AG09319 (cell line): Measurements from ENCODE around the gene AFG1L.

Experiments
- DNase-seq: peaks from one replicate; pipeline ENCODE4 v3.0.0-alpha.2; 2010; ENCODE audit warnings: low read depth; ENCODE audit errors: extremely low read depth
- TF ChIP-seq, protein P1 (sequence below): IDR thresholded peaks from 2 replicates; pipeline ENCODE4 v1.5.1; 2011; ENCODE audit warnings: low read depth, mild to moderate bottlenecking, inconsistent platforms, low read length, moderate library complexity

AFG1L gene

DNA sequence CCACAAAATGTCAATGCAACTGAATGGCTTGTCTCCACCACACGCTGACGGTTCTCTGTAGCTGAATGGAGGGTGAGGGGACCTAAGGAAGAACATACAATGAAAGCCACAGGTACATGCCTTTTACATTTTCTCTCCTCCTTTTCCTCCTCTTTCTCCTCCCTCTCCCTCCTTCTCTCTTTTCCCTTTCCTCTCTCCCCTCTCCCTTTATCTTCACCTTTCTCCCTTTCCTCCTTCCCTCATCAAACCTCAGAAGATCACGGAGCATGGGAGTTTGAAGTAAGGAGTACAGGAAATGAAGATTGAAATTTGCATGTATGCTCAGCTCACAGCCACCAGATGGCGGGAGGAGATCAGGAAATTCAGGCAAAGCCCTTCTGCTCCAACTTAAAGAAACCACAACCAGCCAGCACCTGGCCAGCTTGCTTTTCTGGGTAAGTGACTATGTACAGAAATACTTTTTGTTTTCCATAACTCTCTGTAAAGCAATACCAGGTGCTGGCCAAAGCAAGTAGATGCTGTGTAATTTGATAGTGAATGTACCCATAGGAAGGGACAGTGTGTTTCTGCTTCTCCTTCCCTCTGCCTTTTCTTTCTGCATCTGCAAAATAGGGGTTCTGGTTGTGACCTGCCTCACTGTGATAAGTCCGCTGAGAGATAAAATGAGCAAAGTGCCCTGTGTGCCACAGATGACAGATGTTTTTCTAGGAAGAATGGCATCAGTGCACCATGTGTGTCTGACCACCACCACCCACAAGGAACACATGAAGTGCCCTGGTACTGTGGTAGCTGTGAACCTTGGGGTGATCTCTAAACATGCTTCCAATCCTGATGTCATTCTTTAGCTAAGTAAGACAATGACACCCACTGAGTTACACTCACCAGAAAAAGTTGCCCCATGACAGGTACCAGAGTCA is 247.2 kb downstream of the AFG1L start:
- TF ChIP-seq, protein P1, sequence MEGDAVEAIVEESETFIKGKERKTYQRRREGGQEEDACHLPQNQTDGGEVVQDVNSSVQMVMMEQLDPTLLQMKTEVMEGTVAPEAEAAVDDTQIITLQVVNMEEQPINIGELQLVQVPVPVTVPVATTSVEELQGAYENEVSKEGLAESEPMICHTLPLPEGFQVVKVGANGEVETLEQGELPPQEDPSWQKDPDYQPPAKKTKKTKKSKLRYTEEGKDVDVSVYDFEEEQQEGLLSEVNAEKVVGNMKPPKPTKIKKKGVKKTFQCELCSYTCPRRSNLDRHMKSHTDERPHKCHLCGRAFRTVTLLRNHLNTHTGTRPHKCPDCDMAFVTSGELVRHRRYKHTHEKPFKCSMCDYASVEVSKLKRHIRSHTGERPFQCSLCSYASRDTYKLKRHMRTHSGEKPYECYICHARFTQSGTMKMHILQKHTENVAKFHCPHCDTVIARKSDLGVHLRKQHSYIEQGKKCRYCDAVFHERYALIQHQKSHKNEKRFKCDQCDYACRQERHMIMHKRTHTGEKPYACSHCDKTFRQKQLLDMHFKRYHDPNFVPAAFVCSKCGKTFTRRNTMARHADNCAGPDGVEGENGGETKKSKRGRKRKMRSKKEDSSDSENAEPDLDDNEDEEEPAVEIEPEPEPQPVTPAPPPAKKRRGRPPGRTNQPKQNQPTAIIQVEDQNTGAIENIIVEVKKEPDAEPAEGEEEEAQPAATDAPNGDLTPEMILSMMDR: peak; percentile 83

DNA sequence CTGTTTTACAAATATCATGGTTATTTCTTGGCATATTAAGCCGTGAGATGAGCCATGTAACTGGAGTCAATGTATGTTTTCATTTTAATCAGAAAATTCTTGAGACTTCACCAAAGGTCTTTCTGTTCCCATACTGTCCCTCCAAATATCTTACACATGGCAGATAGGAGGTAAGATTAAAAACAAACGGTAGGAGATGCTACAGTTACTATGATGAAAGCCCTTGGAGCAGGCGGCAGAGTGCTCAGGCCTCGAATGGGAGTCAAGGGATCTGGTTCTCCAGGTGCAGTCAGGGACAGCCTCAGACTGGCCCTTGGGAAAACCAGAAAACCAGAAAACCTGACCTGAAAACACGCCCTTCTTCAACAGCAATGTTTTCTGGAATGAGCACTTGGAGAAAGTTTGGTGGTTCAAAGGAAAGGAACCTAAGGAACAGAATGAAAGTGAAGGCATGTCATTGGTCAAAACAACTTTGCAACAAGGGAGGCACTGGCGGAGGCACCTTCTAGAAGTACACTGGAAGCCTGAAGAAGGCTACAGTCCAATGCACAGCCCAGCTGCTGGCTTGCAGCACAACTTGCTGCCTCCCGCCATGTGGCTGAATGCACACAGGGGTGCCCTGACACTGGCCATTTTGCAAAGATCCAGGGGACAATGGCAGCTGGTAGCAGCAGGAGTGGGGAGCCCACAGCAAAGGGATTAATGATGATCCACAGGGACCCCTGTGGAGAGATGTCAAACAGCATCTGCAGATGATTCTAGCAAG is 248.5 kb downstream of the AFG1L start:
- TF ChIP-seq, protein P1: no peak
- no peak for DNase-seq

More for the DNA sequence above, 247.2 kb downstream of the AFG1L start:
- peak; percentile 76 for DNase-seq

DNA sequence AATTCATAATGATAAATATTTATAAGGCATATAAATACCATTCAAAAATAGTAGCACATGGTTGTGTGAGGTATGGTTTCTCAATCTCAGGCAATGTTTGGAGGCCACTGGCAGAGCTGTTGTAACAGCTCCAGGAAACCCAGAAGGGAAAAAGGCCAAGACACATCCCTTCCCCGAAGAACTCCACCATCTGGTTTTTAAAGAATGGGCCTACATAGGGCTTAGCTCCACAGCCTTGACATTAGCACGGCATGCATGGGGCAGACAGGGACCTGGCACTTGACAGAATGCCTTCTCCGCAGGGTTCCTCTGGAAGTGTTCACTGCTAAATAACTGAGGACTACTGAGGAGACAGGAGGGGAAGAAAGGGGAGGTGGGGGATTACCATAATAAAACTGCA is 249.8 kb downstream of the AFG1L start:
- DNase-seq: no peak
- TF ChIP-seq, protein P1: no peak

DNA sequence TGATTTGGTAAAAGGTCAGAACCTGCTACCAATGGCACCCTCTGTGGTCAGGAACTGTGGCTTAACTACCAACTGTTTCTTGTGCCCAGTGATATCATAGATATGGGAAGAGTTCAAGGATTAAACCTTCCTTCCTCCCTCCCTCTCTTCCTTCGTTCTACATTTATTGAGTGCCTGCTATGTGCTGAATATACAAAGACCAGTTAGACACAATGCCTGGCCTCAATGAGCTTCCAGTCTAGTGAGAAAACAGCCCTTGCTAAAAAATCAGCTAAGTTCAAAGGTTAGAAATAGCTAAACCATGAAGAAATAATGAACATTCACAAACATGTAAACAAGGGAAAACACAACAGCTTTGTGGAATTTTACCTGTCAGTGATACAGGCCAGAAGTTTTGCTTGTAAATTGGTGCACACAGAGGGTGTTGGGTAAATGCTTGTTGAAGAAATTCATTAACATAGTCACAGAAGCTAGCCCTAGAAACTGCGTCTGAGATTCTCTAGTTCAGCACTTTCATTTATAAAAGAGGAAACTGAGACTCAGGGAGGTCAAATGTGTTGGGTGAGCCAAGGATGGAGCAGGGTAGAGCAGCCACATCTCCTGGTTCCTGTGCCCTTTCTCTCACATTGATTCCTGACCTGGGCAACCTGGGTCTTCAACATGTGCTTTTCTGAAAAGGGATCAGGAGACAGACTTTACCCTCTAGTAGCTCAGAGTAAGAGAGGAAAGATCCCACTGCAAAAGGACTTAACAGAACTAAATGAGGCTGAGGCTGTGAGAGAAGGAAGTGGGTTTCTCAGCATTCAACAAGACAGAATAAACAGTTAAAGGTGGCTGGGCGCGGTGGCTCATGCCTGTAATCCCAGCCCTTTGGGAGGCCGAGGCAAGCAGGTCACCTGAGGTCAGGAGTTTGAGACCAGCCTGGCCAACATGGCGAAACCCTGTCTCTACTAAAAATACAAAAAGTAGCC is 251.5 kb downstream of the AFG1L start:
- TF ChIP-seq, protein P1: no peak
- no peak for DNase-seq

DNA sequence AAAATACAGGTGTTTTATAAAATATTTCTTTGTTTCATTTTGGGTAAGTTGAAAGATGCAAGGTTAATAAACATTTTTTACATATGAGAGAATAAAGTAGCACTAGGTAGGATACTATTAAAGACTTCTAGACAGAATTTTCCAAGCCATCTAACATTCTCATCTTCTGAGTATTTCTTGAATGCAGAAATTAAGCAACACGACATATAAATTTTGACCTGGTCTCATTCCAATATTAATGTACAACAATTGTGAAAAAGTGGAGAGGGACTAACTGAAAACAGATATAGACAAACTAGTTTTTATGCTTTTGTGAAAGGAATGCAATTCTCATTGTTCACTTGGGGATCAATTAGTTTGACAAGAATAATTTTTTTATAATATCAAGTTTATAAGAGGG is 254.4 kb downstream of the AFG1L start:
- TF ChIP-seq, protein P1: no peak
- no peak for DNase-seq

DNA sequence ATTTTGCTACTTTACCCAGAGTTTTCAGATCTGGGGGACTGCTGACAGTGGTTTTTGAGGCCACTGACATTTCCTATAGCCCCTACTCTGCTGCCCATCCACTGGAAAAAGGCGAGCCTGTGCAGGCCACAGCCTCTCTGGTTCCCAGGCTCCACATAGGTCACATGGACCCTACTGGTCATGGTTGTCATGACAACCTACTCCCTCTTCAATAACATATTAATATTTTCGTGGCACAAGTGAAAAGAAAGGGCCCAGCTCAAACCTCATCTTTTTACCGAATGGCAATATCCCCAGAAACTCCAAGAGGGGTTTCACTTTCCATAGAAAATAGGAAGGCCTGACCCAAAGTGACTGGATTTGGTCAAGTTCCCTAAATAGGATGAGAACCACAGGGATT is 254.9 kb downstream of the AFG1L start:
- no peak for DNase-seq
- TF ChIP-seq, protein P1: no peak
